Activated T-cell treated with anti-CD3 and anti-CD28 coated beads for 4 hours (primary cell): ENCODE results near the gene TBC1D22B.
"Not testable (repeated sequence)": the region's sequence is repeated elsewhere in the genome, so short reads cannot be mapped to it uniquely, and the experiment has no call there.

Experiments used
- DNase-seq: peaks from one replicate; pipeline ENCODE4 v3.0.0-alpha.2; 2020

The TBC1D22B gene

DNA sequence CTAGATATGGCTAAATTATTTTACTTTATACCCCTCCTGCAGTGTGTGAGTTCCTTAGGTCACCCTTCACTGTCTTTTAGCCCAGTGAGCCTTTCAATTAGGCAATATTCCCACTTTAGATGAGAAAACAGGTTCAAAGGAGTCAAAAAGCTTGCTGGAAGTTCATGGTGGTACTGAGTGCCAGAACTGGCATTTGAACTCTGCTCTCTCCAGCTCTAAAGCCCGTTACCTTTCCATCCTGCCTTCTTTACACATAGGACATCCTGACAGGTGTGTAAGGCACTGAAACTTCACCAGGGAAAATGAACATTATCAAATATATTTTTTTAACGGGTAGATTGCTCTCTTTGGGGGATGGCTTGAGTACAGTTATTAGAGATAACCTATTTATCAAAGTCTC is 11.5 kb downstream of the TBC1D22B start:
- no peak for DNase-seq

GRCh38 chr6:37272834-37273566 is 15.4 kb downstream of the TBC1D22B start:
- DNase-seq, result no peak

GRCh38 chr6:37273690-37274089 is 16.1 kb downstream of the TBC1D22B start:
- DNase-seq, result no peak

DNA sequence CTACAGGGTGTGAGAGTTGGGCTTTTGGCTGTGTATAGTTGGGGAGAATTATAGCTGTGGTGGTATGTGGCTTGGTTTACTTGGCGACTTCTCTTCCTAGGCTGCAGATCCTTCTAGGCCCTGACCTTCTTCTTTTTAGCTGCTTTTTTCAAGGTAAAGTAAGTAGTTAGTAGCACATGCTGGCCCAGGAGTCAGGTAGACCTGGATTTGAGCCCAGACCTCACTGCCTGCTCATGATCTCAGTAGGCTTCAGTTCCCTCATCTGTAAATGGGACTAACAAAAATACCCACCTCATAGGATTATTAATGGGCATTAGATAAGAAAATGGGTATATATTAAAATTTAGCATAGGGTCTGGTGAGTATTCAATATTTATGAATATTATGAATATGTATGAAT is 17.8 kb downstream of the TBC1D22B start:
- DNase-seq, result no peak

DNA sequence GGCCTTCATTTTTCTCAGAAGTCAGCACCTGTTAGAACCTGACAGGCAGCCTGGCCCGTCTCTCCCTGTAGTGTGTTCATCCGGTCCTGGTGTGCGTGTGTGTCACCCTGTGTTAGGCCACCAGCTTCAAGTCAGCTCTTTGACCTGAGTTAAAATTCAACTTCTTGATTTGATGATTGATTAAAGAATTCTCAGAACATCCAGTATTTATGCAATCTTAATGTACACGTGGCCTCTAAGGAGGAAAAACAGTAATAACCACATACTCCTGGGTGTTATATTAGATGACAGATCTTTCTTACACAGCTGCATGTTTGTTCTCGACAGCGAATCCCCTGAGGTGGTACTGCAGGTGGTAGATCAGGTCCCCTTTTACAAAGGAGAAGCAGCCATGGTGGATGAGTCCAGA is 19.4 kb downstream of the TBC1D22B start:
- no peak for DNase-seq

DNA sequence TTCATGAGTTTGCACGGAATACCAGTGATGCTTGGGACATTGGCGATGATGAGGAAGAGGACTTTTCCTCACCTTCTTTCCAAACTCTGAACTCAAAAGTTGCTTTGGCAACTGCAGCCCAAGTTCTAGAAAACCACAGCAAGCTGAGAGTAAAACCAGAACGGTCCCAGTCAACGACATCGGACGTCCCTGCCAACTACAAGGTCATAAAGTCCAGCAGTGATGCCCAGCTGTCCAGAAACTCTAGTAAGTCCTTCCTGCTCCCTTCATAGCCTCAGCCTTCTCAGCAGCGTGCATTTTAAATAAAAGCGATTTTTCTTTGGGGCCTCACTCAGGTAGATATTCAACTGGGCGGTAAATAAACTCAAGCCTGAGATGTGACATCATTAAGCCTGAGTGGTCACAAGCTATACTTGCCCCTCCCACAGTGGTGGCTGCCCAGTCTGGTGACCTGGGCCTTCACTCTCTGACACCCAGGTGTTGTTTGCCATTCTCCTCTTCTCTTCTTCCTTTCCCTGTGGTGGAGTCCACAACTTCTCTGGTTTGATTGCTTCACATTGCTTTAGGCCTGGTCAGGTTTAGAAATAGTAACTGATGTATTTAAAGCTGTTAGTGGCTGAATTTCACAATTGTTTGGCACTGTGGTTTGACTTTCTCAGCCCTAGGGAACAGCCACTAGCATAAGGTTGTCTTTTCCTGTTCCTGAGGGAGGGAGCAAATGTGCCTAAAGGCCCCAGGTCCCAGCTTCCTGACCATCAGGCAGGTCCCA is 22.0 kb downstream of the TBC1D22B start:
- DNase-seq, result no peak

DNA sequence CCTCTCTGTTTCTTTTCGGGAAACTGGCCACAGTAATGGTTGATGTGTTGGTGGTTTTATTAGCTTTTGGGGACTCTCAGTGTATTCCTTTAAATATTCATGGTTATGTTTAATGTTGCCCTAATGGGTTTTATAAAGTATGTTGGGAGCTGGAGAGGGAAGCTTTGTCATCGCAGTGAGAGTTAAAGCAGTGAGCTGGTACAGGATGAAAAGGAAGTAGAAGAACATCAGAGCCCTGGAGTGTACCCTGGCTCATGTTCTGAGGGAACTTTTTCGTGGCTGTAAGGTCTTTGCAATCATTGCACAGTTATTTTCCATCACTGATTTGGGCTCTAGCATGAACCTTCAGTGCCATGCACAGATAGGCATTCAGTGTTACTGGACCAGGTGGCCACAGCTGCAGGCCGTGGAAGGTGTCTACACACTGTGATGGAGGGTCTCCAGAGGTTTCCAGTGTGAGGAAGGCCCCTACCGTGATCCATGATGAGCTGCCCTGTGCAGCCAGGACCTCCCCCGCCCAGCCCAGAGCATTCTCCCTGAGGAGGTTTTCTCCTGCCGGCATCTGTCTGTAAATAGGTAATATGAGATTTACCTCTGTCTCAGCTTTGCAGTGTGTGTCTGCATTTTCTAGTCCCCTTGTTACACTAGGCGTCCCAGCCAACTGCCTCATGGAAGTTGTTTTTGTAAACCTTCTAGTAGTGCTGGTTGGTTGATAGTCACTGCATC is 22.8 kb downstream of the TBC1D22B start:
- DNase-seq, result no peak

GRCh38 chr6:37282371-37282770 is 24.8 kb downstream of the TBC1D22B start:
- DNase-seq, result no peak

DNA sequence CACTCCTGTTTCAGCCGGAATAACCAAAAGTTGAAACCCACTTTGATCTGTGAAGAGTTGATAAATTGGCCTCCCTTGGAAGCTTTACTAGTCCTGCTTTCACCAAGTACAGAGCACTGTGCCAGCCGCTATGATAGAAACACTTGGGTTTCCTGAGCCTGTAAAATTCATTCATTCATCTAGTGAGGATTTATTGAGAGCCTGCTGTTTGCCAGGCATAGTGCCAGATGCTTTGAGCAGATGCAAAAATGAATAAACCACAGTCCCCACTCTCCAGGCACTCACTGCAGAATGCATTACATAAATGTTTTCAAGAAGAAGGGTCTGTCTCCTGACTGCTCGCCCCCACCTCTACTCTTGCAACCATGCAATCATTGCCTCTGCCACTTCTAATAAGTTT is 25.7 kb downstream of the TBC1D22B start:
- DNase-seq, result no peak

DNA sequence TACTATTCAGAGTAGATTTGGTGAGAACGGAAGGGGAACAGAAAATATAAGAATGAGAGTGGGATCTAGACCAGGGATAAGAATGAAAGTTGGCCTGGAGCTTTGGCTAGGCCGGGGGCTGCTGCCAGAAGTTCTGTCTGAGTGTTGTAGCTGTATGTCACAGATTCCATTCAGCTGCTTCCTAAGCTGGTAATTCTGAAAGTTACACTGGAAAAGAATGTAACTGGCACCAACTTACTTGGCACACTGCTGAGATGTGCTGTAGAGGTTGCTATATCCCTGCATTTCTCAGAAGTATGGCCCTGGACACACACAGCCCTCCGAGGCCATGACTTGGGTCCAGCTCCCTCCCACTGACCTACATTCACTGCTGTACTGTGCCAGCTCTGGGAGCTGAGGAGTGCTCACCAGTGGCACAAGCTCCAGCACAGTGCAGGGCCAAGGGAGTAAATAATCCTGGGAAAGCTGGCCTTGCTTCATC is 26.1 kb downstream of the TBC1D22B start:
- no peak for DNase-seq

- DNase-seq, result no peak
Measured at GRCh38 chr6:37284781-37285180, 27.2 kb downstream of the TBC1D22B start.

DNA sequence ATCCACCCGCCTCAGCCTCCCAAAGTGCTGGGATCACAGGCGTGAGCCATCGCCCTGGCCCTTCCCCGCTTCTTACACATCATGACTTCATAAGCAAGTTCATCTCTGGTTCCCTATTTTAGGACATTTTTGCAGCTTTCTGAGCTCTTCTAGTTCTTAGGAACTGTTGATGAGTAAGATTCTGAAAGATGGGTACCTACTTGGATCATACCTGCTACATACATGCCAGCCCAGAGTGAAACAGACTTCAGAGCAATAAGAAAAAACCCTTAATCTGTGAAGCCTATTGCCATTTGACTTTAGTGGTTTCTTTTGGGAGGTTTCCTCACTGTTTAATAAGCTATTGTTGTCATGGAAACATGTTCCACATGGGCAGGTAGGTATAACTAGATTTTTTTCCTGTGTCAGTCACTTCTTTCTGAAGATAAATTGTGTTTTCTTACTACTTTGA is 28.3 kb downstream of the TBC1D22B start:
- no peak for DNase-seq

DNA sequence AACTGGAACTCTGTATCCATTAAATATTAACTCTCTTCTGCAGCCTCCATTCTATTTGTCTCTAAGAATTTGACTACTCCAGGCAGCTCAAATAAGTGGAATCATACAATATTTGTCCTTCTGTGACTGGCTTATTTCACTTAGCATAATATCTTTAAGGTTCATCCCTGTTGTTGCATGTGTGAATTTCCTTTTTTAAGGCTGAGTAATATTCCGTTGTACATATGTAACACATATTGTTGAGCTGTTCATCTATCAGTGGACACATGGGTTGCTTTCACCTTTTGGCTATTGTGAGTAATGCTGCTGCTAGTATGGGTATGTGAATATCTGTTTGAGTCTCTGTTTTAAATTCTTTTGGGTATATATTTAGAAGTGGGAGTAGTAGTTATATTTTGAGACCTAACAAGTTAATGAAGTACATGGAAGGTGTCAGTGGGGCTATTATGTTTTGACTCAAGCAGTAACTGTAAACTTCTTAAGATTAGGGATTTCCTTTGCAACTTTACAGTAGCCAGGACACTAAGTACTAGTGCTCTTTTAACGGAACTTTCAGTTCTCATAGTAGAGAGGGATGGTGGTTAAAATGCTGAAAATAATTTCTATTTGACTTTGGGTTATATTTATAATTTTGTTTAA is 30.1 kb downstream of the TBC1D22B start:
- no peak for DNase-seq

DNA sequence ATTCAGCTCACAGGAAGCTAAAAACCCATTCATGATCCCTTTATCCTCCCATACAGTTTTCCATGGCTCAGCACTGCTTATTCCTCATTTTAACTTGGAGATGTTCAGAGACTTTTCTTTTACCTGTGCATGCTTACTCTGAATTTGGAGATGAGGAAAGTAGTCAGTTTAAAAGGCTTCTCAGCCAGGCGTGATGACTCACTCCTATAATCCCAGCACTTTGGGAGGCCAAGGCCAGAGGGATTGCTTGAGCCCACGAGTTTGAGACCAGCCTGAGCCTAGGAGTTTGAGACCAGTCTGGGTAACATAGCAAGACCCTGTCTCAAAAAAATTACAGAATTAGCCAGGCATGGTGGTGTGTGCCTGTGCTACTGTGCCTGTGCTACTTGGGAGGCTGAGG is 30.7 kb downstream of the TBC1D22B start:
- no peak for DNase-seq

DNA sequence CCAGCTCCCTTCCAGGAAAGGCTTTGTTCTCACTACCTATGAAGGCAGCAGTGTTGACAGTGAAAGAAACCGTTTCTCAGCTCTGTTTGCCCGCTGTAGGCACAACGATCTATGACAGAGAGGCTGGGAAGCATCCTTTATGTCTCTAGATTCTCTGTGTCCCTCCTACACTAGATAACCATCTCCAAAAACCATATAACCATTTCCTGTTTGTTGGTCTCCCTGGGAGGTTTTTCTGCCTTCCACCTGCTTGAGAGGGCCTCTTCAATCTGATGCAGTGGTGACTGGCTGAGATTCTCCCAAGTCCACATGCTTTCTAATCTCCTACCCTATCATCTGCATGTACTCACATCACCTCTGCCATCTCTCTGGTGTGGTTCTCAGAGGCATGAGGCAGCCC is 32.4 kb downstream of the TBC1D22B start:
- DNase-seq, result no peak

GRCh38 chr6:37293426-37293825 is 35.9 kb downstream of the TBC1D22B start:
- no peak for DNase-seq

GRCh38 chr6:37297637-37298036 is 40.1 kb downstream of the TBC1D22B start:
- DNase-seq, result not testable (repeated sequence)

DNA sequence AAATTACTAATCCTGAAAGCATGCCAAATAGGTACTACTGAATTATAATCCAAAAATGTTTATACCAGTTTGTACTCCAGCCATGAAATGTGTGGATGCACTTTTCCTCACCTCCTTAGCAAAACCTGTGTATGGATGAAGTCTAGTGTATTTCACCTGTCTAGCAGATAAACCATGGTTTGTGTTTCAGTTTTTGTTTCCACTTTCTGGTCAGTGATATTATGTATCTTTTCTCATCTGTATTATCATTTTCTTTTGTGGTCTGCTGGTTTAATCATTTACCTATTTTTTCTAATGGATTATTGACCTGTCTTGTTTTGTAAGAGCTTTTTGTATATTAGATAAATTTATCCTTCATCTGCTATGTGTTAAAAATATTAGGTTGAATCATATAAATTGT is 41.4 kb downstream of the TBC1D22B start:
- DNase-seq, result no peak

DNA sequence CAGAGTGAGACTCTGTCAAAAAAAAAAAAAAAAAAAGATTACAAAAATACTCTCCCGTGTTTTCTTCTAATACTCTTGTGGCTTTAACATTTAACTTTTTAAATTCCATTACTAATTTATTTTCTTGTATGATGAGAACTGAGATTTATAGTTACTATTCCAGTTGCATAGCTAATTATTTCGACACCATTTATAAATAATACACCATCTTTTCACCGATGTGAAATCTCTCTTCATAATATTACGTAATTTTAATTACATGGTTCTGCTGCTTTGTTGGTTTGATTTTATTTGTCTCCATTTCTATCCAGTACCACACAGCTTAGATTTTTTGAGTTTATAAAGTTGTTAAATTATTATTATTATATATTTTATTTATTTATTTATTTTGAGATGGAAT is 42.4 kb downstream of the TBC1D22B start:
- no peak for DNase-seq

DNA sequence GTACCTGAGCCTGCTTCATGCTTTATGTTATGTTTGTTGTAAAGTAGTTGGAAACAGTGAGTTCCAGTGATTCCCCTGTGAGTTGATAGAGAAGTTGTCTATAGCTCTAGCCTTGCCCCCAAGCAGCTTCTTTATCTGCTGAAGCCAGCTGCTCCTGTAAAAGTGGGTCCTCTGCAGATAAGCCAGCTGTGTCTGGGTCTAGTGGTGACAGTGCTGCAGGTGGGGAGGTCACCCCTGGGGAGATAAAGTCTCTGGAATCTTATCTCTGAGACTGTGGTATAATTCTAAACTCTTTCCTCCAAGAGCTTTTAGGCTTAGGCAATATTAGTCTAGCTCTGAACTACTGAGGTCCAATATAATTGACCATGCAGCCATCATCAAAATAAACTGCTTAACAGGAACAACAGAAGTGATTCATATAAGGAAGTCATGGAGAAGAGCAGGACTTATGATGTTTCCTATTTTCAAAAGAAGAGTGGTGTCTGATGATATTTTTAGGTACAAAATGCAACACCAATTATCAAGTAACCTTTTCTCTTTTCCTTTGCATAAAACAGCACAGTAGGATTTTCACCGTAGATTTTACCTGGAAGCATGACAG is 44.6 kb downstream of the TBC1D22B start:
- DNase-seq, result no peak

GRCh38 chr6:37303091-37303660 is 45.6 kb downstream of the TBC1D22B start:
- no peak for DNase-seq

- no peak for DNase-seq
Measured at GRCh38 chr6:37303891-37304503, 46.4 kb downstream of the TBC1D22B start.
